ENCODE measurements around the gene INPP5D.
"Not testable (repeated sequence)": the region's sequence is repeated elsewhere in the genome, so short reads cannot be mapped to it uniquely, and the experiment has no call there.

INPP5D gene

GRCh38 chr2:233059797-233060500, at the start of gene INPP5D:
INPP5D (plus strand) TSS chr2:233060342; CDS start chr2:233060479, 137 bp downstream.
- DNase-seq = peak; percentile 56 to 57

GRCh38 chr2:233010569-233011267, 49.4 kb upstream of the INPP5D start:
- DNase-seq = no peak

DNA sequence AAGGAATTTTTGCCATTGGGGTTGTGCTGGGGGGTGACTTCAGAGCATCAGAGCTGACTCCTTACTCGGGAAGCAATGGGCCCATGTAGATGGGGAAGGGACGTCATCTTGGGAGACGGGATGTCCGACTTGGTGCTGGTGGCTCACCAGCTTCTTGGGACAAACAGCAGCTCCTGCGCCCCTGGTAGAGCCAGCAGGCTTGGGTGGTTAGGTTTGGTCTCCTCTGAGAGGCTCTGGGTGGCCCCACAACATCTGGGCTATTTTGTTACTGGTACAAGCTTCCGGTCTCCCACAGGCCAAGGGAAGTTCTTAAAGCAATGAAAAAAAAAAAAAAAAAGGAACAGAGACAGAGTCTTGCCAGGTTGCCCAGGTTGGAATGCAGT, 48.9 kb upstream of the INPP5D start:
- no peak for DNase-seq

- no peak for DNase-seq
Observed at GRCh38 chr2:233011702-233012131, 48.4 kb upstream of the INPP5D start.

DNA sequence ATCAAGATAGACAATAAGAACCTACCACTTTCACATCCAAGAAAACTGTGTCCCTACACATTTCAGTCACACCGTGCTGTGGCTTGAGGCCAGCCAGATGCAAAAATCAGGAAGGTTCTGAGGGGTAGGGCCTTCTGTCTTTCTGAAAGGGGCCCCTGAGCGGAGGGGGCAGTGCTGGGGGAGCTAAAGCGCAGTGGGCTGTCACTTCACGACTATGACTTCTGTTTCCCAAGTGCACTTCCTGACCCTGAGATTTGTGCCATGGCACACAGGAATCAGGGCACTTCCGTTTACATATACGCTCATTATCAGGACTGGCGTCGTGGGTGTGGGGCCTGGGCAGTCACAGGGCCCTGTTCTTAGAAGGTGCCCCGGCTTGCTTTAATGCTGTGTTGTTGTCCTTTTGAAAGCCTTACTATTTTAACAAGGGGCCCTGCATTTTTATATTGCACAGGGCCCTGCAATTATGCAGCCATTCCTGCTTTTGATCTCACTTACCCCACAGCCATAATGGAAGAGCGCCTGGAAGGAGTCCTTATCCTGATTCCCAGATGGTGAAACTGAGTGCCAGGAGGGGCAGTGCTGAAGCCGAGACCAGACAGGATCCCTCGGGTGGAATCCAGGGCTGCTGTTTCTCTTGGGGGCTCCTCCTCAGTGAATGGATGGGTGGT, 47.7 kb upstream of the INPP5D start:
- no peak for DNase-seq

GRCh38 chr2:233013027-233013461, 47.1 kb upstream of the INPP5D start, which contains the start of gene NGEF:
NGEF (minus strand) TSS chr2:233013256; CDS start chr2:232974890, 38,366 bp downstream.
- DNase-seq = no peak

DNA sequence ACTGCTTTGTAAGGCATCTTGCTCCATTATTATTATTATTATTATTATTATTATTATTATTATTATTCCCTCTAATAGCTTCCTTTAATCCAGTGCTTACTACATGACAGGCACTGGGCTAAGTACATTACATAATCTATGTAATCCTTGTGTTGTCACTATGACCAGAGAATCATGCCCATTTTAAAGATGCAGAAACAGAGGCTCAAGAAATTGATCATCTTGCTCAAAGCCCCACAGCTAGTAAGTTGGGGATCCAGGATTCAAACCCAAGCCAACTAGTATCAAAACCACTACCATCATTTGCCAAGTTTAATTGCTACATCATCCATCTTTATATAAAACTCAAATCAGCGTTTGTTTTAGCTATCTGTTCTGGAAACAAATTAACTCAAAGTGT, 46.5 kb upstream of the INPP5D start:
- no peak for DNase-seq

- DNase-seq = no peak
Observed at GRCh38 chr2:233015019-233015645, 45.0 kb upstream of the INPP5D start.

DNA sequence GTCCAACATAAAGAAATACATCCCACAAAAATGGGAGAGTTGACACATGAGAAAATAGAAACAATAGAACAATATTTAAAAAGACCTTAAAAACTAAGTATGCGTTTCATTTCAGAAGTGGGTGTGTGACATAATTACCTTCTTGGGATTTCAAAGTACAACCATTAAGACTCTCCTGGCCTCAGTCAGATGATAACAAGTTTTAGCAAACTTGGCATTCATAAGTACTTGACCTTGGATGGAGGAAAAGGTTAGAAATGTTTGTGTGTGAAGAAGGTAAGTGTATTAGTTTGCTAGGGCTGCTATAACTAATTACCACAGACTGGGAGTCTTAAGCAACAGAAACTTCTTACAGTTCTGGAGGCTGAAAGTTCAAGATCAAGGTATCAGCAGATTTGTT, 42.2 kb upstream of the INPP5D start:
- DNase-seq = no peak

GRCh38 chr2:233019610-233020009, 40.5 kb upstream of the INPP5D start:
- DNase-seq = not testable (repeated sequence)

DNA sequence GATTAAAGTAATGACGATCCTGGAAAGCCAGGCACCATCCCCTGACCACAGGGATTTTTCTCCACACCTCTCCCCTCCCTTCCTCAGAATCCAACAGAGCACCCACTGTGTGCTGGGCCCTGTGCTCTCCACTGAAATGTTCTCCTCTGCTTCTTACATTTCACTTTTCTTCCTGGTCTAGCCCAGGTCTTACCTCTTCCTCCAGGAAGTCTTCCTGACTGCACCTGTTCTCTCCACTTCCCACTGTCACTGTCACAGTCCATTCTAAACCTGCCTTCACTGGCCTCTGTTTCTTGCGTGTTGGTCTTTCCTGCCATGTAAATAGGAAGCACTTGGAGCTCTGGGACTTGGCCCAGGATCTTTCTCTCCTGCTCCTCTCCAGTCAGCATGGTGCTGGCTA, 39.7 kb upstream of the INPP5D start:
- no peak for DNase-seq

DNA sequence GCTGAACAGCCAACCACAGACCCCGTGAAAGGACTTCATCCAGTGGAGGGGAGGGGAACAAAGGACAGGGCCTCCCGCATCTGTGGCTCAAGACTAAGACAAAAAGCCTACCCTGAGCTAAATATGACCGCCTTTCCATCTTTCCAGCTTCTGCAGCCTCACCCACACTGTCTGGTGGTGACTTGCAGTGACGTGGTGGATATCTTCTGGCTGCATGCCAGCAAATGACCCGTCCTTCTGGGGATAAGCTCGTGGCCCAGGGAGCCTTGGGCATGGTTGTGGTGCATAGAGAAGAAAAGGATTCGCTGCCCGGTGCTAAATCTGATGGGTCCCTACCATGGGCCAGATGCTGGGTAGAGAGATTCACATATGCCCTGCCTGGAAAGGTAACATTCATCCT, 38.4 kb upstream of the INPP5D start:
- no peak for DNase-seq

DNA sequence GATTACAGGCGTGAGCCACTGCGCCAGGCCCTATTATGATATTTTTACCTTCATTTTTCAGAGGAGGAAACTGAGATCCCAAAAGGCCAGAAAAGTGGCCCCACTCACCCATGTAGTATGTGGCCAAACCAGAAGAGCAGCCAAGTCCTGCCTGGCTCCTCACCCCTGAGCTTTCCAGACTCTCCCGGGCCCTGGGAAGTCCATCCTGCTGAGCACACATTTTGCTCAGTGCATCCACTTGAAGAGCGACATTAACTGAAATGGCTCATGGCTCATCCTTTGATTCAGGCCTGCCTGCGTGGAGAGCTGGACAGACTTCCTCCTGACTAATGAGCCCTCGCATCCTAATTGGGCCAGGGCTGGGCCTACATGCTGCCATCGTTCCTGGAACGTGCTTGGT, 37.6 kb upstream of the INPP5D start:
- DNase-seq = no peak

- no peak for DNase-seq
Observed at GRCh38 chr2:233023007-233023760, 37.0 kb upstream of the INPP5D start.

DNA sequence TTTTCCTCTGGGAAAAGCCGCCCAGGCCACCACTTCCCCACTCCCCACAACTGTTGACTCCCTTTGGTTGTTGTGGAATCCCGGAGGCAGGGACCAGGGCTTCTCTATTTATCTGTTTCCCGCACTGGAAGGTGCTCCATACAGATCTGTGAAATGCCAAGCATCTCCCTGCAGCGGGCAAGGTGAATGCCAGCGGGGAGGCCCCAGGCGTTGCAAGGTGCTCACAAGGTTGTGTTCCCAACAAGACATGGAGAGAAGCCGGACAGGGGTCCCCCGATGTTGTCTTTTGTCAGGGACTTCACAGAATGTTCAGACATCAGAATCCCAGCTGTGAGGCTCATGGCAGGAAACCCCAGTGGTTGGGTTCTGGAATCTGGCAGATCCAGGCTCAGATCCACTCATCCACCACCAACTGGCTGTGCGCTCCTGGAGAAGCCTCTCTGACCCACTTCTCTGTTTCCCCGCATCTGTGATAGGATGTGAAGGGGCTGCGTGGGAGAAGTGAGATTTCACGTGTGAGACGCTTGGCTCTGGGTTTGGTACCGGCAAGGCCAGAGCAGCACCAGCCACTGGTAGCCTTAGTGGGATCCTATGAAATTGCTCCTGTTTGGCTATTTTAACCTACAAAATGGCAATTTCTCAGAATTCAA, 36.3 kb upstream of the INPP5D start:
- DNase-seq = no peak

DNA sequence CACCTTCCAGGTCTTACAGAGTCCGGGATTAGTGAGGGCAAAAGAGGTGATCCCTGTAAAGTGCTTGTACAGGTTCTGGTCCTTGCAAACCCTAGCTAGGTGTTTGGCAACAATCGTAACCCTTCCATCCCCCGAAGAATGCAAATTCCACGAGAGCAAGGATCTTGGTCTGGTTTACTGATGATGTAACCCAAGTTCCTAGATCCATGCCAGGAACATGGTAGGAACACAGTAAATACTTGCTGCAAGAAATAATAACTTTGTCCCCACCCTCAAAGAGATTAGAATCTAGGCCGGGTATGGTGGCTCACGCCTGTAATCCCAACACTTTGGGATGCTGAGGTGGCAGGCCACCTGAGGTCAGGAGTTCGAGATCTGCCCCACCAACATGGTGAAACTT, 34.4 kb upstream of the INPP5D start:
- no peak for DNase-seq

- DNase-seq = no peak
Observed at GRCh38 chr2:233026198-233026813, 33.8 kb upstream of the INPP5D start.

DNA sequence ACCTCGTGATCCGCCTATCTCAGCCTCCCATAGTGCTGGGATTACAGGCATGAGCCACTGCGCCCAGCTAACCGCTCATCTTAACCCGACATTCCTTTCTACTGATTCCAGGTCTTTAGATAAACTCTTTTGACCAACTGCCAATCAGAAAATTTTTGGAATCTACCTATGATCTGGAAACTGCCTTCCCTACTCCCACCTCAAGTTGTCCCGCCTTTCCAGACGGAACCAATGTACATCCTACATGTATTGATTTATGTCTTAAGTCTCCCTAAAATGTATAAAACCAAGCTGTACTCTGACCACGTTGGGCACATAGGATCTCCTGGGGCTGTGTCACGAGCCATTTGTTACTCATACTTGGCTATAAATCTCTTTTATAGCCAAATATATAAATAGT, 30.8 kb upstream of the INPP5D start:
- DNase-seq = no peak

GRCh38 chr2:233031556-233032500, 28.3 kb upstream of the INPP5D start:
- DNase-seq = no peak

DNA sequence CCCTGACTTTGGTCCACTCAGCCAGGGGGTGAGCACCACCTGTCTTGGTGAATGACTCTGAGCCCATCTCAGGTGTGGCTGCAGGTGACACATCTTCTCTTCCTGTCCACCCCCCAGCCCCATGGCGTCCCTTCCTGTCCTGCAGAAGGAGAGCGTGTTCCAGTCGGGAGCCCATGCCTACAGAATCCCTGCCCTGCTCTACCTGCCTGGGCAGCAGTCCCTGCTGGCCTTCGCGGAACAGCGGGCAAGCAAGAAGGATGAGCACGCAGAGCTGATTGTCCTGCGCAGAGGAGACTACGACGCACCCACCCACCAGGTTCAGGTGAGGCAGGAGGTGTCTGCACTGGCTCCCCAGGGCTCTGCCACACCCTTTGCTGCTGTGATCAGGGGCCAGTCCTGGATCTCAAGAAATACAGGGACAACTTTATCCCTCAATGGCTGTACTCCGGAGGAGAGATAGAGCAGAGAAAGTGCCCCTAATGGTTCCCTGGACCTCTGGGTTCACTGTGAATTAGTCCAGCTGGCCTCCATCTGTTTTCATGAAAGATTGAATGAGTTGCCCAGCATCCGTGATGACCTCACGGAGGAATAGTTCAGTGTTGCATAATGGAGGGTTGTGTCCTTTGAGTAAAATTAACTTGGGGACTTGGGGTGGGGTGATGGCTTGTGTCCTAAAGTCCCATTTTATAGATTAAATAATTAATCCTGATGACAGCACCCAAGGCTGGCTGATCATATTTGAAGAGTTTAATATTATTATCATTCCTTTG, 27.4 kb upstream of the INPP5D start, which contains the start of gene NEU2:
TSS of gene NEU2 (plus strand) at position 122 of the 770 bp plus-strand sequence. CDS start at position 122, 0 bp downstream.
- no peak for DNase-seq
